HG02870 (cell line): Measurements from ENCODE around the gene ANKMY1.
"Not testable (repeated sequence)": the region's sequence is repeated elsewhere in the genome, so short reads cannot be mapped to it uniquely, and the experiment has no call there.

Experiments used
- ATAC-seq: cut with Tn5 transposase; IDR thresholded peaks from one replicate; pipeline ENCODE4 v1.9.1; 2021; ENCODE audit warnings: mild to moderate bottlenecking, moderate library complexity; ENCODE audit not compliant: unreplicated experiment

Gene ANKMY1

DNA sequence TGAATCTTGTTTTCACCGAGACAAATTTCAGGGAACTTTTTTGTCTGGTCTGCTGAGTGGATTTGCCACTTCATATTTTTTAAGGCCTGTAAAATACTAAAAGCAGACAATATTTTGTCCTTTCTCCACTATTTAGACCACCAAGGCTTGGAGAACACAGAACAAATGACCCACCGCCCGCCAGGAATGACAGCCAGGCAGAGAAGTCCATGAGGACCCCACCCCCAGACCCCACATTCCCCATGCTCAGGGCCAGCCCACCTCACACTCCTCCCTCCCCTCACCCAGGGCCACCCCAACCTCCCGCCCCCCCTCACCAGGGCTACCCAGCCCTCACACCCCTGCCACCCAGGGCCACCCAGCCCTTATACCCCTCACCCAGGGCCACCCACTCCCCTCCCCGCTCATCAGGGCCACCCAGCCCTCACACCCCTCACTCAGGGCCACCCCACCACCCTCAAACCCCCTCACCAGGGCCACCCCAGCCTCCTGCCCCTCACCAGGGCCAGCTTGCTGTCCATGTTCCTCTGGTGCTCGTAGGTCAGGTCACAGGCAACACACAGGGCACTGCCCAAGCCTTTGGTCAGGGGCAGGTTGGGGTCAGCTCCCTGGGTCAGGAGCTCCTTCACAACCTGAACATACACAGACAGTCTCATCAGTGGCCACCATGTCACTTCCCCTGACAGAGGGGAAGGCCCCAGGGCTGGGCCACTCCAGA, 50.6 kb downstream of the ANKMY1 start:
- no peak for ATAC-seq

GRCh38 chr2:240506406-240507059, 51.3 kb downstream of the ANKMY1 start:
- ATAC-seq, result no peak

- no peak for ATAC-seq
Observed at GRCh38 chr2:240505910-240506309, 51.9 kb downstream of the ANKMY1 start.

DNA sequence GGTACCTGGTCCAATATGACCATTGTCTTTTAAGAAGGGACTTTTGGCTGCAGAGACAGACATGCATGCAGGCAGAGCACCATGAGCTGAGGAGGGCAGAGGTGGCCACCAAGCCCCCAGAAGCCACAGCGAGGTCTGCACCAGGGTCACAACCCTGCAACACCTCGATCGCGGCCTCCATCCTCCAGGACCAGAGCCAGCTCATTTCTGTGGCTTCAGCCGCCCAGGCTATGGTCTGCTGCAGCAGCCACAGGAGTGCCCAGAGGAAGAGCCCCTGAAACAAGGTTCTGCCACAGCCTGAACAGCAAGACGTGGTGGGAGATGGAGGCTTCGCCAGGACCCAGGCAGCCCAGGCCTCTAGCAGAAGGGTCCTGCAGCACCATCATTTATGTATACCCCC, 53.9 kb downstream of the ANKMY1 start:
- ATAC-seq, result no peak

DNA sequence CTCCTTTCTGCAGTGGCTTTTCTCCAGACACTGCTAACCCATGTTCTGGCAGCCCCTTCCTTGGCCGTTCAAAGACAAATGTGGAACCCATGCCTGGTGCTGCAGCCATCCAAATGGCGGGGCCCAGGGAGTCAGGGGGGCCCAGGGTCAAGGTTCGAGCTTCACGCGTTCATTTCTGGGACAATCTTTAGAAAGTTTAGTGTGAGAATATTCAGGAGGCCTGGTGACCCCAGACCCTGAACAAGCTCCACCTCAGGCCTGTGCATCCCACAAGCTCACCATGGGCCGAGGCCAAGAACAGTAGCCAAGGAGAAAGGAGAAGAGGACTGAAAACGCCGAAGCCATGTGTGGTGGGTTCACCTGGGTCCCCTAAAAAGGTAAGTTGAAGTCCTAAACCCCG, 54.4 kb downstream of the ANKMY1 start:
- no peak for ATAC-seq

DNA sequence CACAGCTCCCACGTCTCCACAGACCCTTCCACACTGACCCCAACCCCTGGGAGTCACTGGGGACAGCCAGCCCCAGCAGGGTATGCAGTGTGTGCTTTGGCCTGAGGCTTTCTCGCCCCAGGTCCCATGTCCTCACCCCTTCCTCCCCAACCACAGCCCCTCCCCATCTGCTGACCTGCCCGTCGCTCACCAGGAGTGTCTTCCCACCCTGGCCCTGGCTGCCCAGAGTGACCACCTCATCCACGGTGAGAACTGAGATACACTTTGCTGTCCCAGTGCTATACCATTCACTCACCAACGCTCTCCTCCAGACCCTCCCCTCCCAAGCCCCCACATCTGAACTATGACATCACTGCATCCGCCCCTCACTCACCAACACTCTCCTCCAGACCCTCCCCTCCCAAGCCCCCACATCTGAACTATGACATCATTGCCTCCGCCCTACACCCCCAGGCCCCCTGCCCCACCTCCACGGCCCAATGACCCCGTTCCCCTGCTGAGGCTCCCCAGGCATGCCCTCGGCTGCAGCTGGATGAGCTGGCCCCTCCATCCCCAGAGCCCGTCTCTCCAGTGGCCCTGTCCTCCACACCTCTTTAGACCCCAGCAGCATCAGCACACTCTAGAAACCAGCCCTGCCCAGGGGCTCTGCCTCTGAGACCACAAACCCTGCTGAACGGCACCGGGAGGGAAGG, 55.2 kb downstream of the ANKMY1 start:
- no peak for ATAC-seq

DNA sequence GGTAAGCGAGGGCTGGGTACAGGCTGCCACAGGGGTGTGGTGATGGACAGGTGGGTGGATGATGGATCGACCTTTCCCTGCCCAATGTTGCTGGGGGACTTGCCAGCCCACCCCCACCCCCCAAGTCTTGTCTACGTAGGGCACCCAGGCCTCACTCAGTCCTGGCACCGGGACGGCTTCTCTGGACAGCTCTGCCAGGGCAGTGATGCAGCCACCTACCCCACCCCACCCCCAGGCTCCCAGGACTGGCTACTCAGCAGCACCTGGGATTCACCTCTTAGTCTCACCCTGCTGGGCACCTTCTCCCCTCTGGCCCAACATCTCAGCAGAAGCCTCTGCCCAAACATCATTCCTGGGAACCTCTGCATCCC, 55.7 kb downstream of the ANKMY1 start:
- ATAC-seq, result no peak

DNA sequence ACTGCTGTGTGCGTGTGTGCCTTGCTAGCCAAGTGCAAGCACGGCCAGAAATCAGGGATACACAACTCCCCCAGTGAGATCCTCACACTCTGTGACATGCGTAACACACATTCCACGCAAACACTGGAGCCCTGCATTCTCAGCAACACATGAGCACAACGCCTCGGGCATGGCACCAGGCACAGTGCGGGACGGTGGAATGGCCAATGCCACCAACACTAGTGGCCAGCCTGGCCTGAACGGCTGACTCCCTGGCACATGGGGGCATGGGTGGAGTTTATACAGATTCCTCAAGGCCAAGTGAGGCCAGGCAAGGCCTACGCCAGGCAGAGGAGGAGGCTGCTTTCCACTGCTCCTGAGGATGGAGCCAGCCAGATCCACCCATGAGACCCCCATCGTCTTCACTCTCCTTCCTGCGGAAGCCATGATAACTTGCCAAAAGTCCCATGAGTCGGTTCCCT, 56.2 kb downstream of the ANKMY1 start:
- ATAC-seq, result no peak

DNA sequence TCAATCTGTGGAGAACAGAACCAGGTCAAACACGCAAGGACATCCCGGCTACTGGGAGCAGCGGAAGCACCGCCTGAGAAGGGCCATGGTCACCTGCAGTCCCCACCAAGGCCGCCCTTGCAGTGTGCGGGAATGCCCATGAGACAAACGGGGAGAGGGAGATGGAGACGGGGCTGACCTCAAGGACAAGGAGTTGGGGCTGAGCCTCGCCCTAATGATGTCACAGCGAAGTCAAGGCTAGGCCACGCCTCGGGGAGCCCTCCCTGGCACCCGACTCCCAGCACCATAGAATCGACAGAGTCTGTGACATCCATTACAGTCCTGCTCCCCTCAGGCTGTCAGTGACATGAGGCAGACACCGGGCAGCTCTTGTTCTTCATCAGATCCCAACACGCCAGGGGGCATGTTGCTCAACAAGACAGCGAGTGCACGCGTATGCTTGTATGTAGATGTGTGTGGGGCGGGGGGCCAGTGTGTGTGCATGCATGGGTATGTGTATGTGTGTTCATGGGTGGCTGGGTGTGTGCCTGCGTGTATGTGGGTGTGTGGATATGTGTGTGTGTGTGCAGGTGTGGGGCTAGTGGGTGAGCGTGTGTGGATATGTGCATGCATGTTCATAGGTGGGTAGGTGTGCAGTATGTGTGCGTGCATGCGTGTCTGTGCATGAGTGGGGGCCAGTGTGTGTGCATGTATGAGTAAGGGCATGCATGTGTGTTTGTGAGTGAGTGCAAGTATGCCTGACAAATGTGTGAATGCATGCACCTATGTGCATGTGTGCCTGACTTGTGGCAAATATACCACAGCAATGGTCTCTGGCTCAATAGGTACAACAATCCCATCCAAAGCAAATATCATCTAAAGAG, 57.0 kb downstream of the ANKMY1 start:
- no peak for ATAC-seq

GRCh38 chr2:240499309-240500301, 58.2 kb downstream of the ANKMY1 start:
- ATAC-seq, result no peak

DNA sequence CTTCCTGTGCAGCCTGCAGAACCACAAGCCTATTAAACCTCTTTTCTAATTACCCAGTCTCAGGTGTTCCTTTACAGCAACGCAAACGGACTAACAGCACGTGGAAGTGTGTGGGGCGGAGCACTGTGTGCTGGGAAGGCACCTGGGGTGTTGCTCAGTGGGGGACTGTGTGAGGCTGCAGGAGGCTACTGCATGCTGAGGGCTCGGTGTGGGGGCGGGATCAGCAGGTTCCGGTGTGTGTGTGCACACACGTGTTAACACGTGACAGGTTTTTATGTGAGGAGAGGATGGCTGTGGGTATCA, 58.9 kb downstream of the ANKMY1 start:
- ATAC-seq, result no peak

- no peak for ATAC-seq
Observed at GRCh38 chr2:240498171-240498957, 59.4 kb downstream of the ANKMY1 start.

- ATAC-seq, result not testable (repeated sequence)
Observed at GRCh38 chr2:240497082-240497481, 60.7 kb downstream of the ANKMY1 start.

DNA sequence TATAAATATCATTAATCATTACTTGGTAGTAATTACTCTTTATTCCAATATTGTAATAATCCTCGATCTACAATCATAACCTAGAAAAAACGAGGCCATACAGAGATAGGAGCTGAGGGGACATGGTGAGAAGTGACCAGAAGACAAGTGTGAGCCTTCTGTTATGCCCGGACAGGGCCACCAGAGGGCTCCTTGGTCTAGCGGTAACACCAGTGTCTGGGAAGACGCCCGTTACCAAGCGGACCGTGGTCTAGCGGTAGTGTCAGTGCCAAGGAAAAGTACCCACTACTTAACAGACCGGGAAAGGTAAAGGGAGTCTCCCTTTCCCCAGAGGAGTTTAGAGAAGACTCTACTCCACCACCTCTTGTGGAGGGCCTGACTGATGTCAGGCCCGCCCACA, 62.8 kb downstream of the ANKMY1 start:
- not testable (repeated sequence) for ATAC-seq

DNA sequence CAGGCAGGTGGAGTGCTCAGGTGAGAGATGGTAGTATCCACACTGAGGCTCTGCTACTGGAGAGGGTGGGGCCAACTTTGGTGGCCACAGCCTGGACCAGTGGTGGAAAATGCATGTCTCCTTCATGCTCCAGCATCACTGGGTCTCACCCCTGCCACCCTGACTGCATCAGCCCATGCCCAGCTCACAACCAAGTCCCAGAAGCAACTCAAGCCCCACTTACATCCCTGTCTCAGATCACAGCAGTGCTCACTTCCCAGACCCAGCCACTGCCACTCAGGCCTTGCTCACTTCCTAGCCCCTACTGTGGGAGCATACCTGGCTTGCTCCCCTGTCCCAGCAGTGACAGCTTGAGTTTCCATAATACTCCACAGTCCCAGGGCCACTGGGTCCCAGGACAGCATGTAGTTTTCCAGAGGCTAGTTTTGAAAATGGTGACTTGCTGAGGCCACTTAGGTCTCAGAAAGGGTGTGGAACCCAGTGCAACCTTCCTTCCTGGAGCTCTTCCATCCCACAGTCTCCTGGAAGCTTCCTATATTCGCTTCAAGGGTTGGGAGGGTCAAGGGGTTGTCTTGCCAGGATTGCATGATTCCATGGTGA, 63.5 kb downstream of the ANKMY1 start:
- no peak for ATAC-seq

GRCh38 chr2:240491483-240491882, 66.3 kb downstream of the ANKMY1 start:
- ATAC-seq, result no peak

GRCh38 chr2:240482141-240482540, 75.6 kb downstream of the ANKMY1 start:
- no peak for ATAC-seq

GRCh38 chr2:240481720-240482119, 76.1 kb downstream of the ANKMY1 start:
- ATAC-seq, result no peak
